MCF 10A (cell line): ENCODE measurements around the gene HSPA6. TPM values are rescaled to one million over a fixed set of nuclear protein-coding genes. Genes with fewer than 3 reads are reported as not detected.

Experiments used
- BruUV-seq: library from RNA; stranded (reverse); fragments of 400-500 nt; replicated peaks from 2 replicates; lab custom pipeline; 2021; lab: Mats Ljungman, UMichigan
- CTCF ChIA-PET: fragments of 300-600 bp; sonication (Branson Sonifier 250); formaldehyde crosslinking; extraction: SDS; loops from one replicate; lab custom pipeline; 2021; ENCODE audit warnings: antibody characterized with exemption, inconsistent platforms; lab: Yijun Ruan, JAX
- POLR2A ChIA-PET: fragments of 300-600, 350-650 bp; sonication (Branson Sonifier 250); formaldehyde crosslinking; extraction: SDS; loops from one replicate; lab custom pipeline; 2020; ENCODE audit warnings: antibody characterized with exemption, inconsistent platforms; lab: Yijun Ruan, JAX
- DNase-seq: peaks from one replicate; pipeline ENCODE4 v3.0.0-alpha.2; 2018; ENCODE audit not compliant: unreplicated experiment
- H3K27ac Mint-ChIP-seq: one replicate; pipeline ENCODE4 v1.8.0; 2022; ENCODE audit warnings: mild to moderate bottlenecking, low read depth, mixed read lengths; ENCODE audit not compliant: unreplicated experiment
- H3K27me3 Mint-ChIP-seq: one replicate; pipeline ENCODE4 v1.8.0; 2022; ENCODE audit warnings: mixed read lengths; ENCODE audit not compliant: insufficient read depth, unreplicated experiment
- H3K36me3 Mint-ChIP-seq: one replicate; pipeline ENCODE4 v1.8.0; 2022; ENCODE audit warnings: mild to moderate bottlenecking, moderate library complexity, mixed read lengths; ENCODE audit not compliant: insufficient read depth, unreplicated experiment
- H3K4me1 Mint-ChIP-seq: one replicate; pipeline ENCODE4 v1.8.0; 2022; ENCODE audit warnings: mixed read lengths; ENCODE audit not compliant: insufficient read depth, unreplicated experiment
- H3K4me3 Mint-ChIP-seq: one replicate; pipeline ENCODE4 v1.8.0; 2022; ENCODE audit warnings: mild to moderate bottlenecking, moderate library complexity, mixed read lengths; ENCODE audit not compliant: unreplicated experiment
- H3K9me3 Mint-ChIP-seq: one replicate; pipeline ENCODE4 v1.8.0; 2022; ENCODE audit warnings: mixed read lengths; ENCODE audit not compliant: unreplicated experiment
- CTCF ChIP-seq: fragments of 200-600 bp; IDR thresholded peaks from one replicate; pipeline ENCODE4 v1.8.0; 2022; ENCODE audit warnings: antibody characterized with exemption, mild to moderate bottlenecking; ENCODE audit not compliant: unreplicated experiment
- intact Hi-C: fragments of 100-400 bp; cut with micrococcal nuclease; formaldehyde crosslinking; loops from 2 replicates; pipeline ENCODE4 v1.14.1; 2022
- total RNA-seq: library from RNA; stranded (reverse); gene quantifications from 2 replicates; pipeline ENCODE4 v1.2.3, GENCODE V29; 2022

HSPA6 gene
- total RNA-seq, 1 experiment from 2014 or later: 0.28 TPM

GRCh38 chr1:161486806-161487741, 37.3 kb upstream of the HSPA6 start:
- peaks cover 39% of the 10 kb centered on the region for H3K27me3 Mint-ChIP-seq
- no peak overlapping the region for H3K27ac Mint-ChIP-seq
- peak overlapping the region; percentile 41 for H3K4me3 Mint-ChIP-seq
- peak; percentile 87 for TF ChIP-seq CTCF
- H3K9me3 Mint-ChIP-seq: no peaks in the 10 kb centered on the region
- DNase-seq: peak; percentile 98
- no TSS peak for BruUV-seq
- intact Hi-C loops: loop anchor here (1.0 to 10.0 kb wide), 4 partner anchors 44 to 548 kb away; no protein-coding TSS in a partner anchor
- H3K4me1 Mint-ChIP-seq: no peaks in the 10 kb centered on the region
- no peaks in the 10 kb centered on the region for H3K36me3 Mint-ChIP-seq
- POLR2A ChIA-PET: interaction anchor here (0.6 to 1.1 kb wide), 4 partner anchors 8 to 1226 kb away, joined by 3 to 5 read pairs (median 4); no protein-coding TSS in a partner anchor
- CTCF ChIA-PET: interaction anchor here (0.7 to 2.5 kb wide), 13 partner anchors 12 to 261 kb away, joined by 3 to 24 read pairs (median 5); partner anchors contain the start of genes FCGR2A and HSPA6

GRCh38 chr1:161491472-161491871, 32.9 kb upstream of the HSPA6 start:
- H3K27ac Mint-ChIP-seq: no peak overlapping the region
- POLR2A ChIA-PET: no interaction called here
- CTCF ChIA-PET: interaction anchor here (0.5 to 1.5 kb wide), 3 partner anchors 14 to 300 kb away, joined by 3 to 4 read pairs (median 4); partner anchors contain the start of gene FCGR2A
- no peak for DNase-seq
- H3K9me3 Mint-ChIP-seq: no peaks in the 10 kb centered on the region
- intact Hi-C loops: no loop called here
- BruUV-seq: no TSS peak
- no peak for TF ChIP-seq CTCF
- H3K27me3 Mint-ChIP-seq: peaks cover 44% of the 10 kb centered on the region
- H3K36me3 Mint-ChIP-seq: no peaks in the 10 kb centered on the region
- no peak overlapping the region for H3K4me3 Mint-ChIP-seq
- H3K4me1 Mint-ChIP-seq: no peaks in the 10 kb centered on the region

- Mint-ChIP-seq H3K9me3 (no peaks in the 10 kb centered on the region), H3K4me3 (no peak overlapping the region), H3K4me1 (no peaks in the 10 kb centered on the region), H3K27me3 (peaks cover 55% of the 10 kb centered on the region), H3K27ac (no peak overlapping the region), H3K36me3 (no peaks in the 10 kb centered on the region)
- ChIA-PET CTCF (interaction anchor here (0.9 kb wide), 1 partner anchor 8 kb away, joined by 5 read pairs; no protein-coding TSS in a partner anchor), POLR2A (no interaction called here)
- BruUV-seq: no TSS peak
- DNase-seq: no peak
- no peak for TF ChIP-seq CTCF
- intact Hi-C loops: no loop called here
Observed at GRCh38 chr1:161492827-161493226, 31.5 kb upstream of the HSPA6 start.

GRCh38 chr1:161494091-161494735, 30.1 kb upstream of the HSPA6 start:
- no peak for TF ChIP-seq CTCF
- intact Hi-C loops: no loop called here
- no TSS peak for BruUV-seq
- POLR2A ChIA-PET: no interaction called here
- H3K9me3 Mint-ChIP-seq: no peaks in the 10 kb centered on the region
- H3K36me3 Mint-ChIP-seq: no peaks in the 10 kb centered on the region
- no peak for DNase-seq
- no peak overlapping the region for H3K4me3 Mint-ChIP-seq
- H3K4me1 Mint-ChIP-seq: no peaks in the 10 kb centered on the region
- H3K27me3 Mint-ChIP-seq: peaks cover 54% of the 10 kb centered on the region
- H3K27ac Mint-ChIP-seq: no peak overlapping the region
- CTCF ChIA-PET: interaction anchor here (0.8 kb wide), 1 partner anchor 16 kb away, joined by 3 read pairs; no protein-coding TSS in a partner anchor
